Stimulated activated CD8-positive, alpha-beta memory T cell treated with anti-CD3 and anti-CD28 coated beads, Interleukin-2, amount 100 ng/mL, for 48 hours (primary cell): ENCODE measurements around the gene SUSD4.
"Not testable (repeated sequence)": the region's sequence is repeated elsewhere in the genome, so short reads cannot be mapped to it uniquely, and the experiment has no call there.

Experiments used
- DNase-seq, 2 donors: peaks; one replicate each; pipeline ENCODE4 v3.0.0-alpha.2; 2020; ENCODE audit warnings: low read depth in 2 of 2

The SUSD4 gene

DNA sequence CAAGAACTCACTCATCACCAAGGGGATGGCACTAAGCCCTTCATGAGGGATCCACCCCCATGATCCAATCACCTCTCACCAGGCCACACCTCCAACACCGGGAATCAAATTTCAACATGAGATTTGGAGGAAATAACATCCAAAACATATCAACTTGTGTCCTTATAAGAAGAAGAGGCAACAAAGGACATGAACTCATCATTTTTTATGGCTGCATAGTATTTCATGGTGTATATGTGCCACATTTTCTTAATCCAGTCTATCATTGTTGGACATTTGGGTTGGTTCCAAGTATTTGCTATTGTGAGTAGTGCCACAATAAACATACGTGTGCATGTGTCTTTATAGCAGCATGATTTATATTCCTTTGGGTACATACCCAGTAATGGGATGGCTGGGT lies 112.6 kb downstream of the SUSD4 start:
- DNase-seq = not testable (repeated sequence)

DNA sequence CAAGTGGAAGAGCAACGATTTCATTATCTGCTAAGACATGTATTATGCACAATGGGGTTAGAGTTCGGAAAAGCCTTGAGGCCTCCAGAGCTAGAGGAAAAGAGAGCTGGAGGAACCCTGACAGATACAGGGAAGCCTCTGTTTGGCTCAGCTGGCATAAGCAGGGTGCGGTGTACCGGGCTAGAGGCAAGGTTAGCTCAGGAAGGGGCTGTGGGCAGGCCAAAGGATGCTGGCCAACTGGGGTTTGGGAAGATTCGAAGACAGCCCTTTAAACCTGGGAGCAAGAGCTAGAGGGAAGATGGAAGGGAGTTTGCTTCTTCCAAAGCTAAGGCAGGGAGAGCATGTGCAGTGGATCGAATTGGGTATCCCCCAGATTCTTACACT lies 113.4 kb downstream of the SUSD4 start:
- DNase-seq = no peak

DNA sequence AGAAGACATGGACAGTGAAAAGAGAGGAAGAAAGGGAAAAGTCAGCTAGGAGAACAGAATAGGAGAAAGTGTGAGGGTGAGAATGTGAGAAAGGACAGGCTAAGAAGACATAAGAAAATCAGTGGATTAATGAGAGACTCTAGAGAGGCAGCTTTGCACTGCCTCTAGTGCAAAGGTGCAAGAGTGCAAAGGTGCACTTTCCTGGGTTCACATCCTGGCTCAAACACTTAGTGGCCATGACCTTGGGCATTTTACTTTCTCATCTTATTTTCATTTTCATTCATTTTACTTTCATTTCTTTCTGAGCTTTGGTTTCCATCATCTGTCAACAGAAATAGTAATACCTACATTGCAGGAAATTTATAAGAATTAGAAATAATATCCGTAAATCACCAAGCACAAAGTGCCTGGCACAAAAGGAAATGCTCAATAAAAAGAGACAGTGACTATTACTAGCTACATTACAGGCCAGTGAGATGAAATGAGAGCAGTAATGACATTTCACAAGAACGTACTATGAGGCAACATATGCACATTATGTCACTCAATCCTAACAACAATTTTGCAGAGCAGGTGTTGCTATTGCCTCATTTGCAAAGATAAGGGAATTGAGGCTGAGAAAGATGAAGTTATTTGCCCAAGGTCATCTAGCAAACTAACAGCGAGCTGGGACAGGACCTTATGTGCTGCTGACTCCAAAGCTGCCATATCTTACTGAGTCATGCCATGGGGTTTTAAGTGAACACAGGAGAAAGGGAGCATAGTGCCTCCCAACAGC lies 113.9 kb downstream of the SUSD4 start:
- DNase-seq = no peak

DNA sequence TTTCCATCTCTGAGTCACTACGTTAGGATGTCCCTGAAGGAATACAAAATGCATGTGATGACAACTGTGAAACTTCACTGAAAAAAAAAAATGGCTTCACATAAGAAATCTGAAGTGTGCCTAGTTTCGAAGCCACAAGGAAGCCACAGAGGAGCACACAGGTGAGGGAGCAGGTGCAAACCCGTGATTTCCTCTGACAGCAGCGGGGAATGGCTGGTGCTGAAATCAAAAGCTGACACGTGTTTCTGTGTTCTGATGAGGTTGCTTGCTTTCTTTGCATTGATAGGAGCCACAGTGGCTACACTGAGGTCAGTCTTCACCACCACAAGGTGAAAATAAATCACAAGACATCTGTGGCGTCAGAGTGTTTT lies 115.2 kb downstream of the SUSD4 start:
- DNase-seq = no peak

DNA sequence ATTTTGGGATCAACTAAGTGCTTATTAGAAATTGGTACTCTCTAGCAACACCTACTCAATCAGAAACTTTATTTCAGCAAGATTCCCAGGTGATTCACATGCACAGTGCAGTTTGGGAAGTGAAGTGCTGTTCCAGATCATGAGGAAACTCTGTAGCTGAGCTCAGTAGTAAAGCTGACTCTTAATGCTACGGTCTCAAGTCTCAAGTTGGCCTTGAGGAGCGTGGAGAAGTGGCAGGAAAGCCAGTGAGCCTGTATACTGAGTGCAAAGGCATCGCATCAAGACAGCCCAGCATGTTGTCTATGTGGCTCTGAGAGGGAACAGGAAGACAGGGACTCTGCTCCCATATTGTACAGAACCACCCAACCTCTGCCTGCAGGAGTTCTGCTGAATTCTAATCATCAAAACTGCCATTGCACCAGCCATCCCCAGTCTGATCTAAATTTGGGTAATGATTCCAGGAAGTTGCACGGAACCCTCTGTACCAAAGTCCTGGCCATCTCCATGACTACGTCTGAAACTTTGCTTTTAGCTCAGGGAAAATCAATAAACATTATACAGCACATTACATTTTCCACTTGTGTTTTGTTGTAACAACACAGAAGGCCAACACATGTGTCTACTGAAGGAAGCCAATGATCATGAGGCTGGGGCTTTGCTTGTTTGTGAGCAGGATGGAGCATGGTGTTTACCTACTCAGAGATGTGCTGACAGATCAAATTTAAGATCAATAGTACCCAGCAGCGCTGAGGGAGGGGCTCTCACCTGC lies 115.8 kb downstream of the SUSD4 start:
- no peak for DNase-seq

DNA sequence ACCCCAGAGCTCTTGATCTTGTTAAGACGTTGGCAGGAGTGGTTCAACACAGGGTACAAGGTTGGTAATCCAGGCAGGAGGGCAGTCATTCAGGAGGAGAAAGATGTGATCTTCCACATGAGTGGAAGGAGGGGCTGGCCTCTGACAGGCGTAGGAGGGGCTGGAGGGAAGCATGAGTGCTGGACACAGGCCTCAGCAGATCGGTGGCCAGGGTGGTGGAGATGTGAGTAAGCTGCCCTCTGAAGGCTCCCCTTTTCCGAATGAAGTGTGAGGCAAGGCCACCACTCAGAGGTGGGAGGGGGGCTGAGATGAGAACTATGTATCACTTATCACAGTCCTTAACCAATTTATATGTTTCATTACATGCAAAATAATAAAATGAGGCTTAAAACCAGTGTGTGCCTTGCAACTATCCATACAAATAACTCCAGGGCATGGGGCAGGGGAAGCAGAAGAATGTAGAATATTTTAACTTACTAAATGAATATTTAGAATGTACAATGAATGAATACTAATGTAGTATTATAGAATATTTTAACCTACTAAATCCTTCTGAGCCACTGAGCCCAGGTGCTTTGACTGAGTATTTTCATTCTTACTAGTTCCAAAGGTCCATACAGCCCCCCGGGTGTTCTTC lies 117.4 kb downstream of the SUSD4 start:
- DNase-seq = no peak

DNA sequence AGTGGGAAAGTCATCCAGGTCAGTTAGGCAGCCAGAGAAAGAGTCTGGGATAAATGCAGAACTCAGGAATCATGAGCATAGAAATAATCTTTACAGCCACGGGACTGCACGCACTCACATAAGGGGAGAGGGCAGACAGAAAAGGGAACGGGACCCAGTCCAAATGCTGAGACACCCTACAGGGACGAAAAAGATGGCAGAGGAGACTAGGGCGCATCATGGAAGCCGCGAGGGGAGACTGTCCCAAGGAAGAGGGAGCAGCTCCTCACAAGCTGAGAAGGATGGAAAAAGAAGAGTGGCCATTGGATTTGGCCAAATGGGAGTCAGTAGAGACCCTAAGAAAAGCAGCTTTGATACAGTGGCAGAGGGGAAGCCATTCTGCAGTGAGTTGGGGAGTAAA lies 118.0 kb downstream of the SUSD4 start:
- no peak for DNase-seq

DNA sequence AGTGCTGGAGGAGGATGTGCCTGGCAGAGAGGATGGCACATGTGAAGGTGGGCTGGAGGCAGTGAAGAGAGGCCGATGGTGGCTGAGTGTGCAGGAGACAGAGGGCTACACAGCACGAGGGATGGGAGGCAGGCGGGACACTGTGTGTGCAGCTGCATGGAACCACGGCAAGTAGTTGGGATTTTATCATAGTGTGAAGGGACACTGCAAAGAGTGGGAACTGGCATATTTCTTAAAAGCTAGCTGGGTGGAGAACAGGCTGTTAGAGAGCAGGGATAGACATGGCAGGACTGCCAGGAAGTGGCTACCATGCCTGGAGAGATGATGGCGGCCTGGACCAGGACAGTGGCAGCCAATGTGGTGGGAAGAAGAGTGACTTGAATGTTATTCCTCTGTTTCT lies 118.6 kb downstream of the SUSD4 start:
- no peak for DNase-seq

DNA sequence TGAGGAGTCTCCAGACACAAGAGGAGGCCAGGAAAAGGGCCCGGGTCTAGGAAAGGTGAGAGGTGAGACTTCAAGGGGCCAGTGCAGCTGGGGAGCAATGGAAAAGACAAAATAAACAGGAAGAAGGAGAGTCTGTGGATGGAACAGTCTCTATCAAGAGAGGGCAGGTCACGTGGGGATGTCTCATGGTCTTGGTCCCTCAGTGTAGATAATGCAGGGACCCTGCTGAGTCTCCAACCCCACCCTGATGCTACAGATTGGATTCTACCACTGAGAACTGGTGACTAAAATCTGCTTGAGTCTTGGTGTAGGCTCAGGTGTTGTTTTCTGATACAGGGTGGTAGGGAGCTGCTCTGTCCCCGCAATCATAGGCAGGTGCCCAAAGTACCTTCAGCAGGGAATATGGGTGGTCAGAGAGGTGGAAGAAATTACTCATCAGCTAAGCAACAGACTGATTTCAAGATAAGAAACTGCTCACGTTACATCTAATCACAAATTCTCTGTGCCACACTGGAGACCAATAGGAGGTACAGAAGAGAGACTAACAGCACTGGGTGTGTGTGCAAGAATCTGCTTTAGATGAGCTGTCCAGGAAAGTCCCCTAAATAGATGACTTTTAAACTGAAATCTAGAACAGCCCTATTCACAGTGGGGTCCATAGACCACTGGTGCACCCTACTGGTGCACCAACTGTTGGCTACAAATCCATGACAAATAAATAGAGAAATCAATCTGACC lies 119.4 kb downstream of the SUSD4 start:
- DNase-seq = peak in 1 of 2 donors; percentile 5

DNA sequence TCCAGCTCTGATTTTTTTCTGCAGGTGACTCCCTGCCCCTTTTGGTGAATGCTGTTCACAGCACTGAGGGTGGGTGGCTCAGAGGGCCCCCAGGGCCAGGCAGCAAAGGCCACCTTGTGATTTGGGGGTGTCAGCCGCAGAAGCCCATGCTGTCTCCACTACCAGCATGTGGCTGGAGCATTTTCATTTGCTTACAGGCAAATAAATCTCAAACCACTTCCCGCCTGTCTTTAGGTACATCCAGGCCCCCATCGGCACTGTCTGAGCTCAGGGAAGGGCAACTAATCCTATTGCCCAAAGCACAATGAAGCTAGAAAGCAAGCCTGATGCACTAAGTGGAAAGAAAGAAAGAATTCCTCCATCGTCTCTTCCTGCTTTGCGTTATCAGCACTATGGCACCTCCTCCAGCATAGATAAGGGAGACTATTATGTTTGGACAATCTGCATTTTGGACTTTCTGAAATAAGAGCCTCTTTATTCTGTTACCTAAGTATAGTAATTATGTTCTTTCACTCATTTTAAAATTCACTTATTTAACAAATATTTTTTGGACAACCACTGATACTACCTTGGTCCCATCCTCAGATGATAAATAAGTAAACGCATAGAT lies 120.4 kb downstream of the SUSD4 start:
- DNase-seq = no peak

DNA sequence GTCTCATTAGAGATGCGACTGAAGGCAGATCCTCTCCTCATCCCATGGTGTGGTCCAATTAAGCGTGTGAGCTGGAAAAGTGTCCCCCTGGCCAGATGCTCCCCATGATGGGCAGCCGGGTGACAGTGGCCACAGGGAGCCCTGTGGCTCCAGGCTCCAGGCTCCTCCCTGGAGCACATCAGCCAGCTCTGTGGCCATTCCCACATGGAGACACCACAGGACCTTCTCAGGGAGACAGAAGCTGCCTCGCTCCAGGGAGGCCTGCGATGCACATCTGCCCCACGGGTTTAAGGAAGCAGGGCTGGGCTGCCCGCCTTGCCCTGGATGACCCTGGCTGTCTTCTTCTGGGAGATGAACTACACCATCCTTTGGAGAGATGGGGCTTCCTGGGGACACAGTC lies 121.0 kb downstream of the SUSD4 start:
- DNase-seq = no peak

DNA sequence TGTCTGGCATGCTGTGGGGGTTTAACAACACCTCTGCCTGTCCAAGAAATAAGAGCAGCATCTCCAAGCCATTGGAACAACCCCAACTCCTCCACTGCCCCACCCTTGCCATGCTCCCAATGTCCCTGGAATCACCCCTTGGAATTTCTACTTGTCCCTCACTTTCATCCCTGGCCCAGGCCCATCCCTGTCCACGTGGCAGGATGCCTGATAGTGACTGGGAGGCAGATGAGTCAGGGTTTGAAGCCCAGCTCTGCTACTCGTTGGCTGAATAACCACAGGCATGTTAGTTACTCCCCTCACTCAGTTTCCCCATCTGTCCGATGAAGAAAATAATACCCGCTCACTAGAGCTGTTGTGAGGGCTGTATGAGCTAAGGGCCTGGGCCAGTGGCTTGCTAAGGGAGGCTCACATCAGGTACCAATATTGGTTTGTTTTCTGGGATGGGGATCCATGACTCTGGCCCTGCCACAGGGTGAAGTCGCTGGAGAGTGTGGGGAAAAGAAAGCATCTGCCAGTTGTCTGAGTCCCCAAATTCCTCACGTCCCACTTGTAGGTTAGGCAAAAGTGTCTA lies 121.5 kb downstream of the SUSD4 start:
- no peak for DNase-seq

DNA sequence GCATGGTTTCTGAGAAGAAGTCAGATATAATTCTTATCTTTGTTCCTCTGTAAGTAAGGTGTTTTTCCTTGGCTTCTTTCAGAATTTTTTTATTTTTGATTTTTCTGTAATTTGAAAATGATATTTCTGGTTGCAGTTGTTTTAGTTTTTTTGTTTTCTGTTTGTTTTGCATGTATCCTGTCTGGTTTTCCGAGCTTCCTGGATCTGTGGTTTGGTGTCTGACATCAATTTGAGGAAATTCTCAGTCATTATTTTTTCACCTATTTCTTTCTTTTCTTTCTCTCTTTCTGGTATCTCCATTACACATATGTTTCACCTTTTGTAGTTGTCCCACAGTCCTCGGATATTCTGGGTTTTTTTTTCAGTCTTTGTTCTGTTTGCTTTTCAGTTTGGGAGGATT lies 123.9 kb downstream of the SUSD4 start:
- DNase-seq = no peak

DNA sequence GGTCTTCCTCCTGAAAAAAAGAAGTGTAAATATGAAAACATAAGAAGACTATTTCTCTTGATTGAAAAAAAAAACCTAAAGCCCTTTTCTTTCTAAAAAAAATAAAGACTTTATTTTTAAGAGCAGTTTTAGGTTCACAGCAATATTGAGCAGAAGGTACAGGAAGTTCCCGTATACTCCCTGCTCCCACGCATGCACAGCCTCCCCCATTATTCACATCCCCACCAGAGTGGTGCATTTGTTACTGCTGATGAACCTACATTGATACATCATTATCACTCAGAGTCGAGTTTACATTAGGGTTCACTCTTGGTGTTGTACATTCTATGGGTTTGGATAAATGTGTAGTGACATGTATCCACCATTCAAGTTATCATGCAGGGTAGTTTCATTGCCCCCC lies 128.9 kb downstream of the SUSD4 start:
- DNase-seq = no peak

DNA sequence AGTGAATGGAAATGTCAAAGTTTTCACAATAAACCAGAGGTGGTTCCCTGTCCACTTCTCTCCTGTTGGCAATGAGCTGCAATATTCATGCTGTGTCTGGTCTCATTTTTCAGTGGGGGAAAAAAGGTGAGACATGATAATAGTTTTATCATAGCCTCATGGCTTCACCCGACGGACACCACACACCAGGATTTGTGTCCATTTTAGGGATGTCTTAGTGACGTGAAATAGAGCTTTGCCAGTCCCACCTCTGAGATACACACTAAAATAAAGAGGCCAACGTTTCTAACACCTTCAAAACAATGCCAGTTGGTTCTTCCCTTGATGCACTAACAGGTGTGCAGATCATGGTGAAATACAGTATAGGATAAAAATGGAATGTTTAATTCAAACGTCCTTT lies 129.4 kb downstream of the SUSD4 start:
- no peak for DNase-seq

DNA sequence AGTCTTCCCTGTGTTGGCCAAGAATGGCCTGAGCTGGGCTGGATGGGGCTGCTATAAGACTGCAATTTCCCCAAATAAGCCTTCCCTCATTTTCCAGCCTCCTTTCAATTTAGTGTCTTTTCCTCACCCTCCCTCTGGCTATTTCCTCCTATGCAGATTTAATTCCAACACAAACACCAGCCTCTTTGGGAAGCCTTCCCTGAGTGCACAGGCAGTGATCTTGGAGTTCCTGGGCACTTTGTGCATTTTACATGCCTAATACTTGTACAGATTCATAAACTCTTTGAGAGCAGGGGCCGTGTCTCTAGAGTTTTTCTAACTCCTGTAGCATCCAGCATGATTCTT lies 129.8 kb downstream of the SUSD4 start:
- no peak for DNase-seq

DNA sequence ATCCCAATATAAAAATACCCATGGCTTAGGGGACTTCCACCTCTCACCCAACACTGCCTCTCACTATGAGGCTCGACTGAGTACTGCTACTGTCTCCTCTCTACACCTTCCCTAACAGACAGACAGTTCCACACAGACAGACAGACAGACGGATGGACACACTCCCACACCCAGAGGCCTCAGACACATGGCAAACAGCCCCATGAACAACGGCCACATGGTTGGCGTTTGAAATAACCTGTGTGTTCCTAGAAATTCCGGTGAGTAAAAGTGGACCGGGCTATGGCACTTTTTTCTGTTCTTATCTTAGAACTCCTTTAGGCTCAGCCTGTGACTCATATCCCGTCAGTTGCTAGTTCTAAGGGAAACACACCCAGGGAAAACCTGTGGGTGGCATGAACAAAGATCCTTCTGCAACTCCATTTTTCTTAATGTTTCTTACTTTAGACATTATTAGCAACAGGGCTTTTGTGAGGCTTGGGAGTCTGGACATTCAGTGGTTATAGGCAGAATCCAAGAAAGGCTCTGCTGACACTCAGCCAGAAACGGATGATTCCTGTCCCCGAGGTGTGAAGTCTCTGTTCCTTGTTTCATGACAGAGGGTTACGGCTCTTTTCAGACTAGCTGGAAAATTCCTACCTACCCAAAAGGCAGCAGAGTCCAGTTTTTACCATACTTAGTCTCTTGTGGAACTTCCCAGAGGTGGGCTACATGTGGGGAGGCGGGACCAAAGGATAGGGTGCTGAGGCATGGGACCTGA lies 130.4 kb downstream of the SUSD4 start:
- no peak for DNase-seq

DNA sequence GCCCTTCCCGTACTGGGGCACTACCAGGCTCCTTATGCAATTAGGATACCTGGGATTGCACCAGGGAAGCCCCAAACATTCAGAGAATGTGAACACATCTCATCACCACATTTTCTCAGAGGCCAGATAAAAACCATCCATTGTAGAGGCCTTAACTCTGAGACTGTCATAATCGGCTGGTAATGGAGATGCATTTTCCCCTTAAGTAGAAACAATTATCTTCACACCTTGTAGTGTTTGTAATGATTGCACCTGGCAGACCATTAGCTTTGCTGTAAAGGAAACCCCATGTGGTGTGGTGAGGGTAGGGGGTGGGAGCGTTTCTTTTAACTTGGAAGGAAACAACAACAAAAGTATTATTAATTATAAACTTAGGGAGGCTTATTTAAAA lies 131.0 kb downstream of the SUSD4 start:
- no peak for DNase-seq

DNA sequence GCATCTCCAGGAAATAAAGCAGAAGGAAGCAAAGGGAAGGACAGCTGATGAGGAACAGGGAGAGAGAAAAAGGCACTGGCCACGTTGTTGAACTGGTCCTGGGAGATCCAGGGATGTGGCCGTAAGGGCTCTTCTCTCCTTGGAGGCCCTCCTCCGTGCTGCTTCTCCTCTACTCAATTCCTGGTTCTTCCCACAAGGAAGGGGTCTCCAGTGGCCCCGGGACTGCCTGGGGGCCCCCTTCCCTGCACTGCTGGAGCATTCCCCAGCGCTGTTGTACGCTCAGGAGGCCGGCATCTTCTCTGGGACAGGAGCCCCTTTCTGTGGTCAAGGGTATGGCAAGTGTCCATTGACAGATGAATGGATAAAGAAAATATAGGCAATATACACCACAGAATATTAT lies 132.4 kb downstream of the SUSD4 start:
- DNase-seq = no peak

DNA sequence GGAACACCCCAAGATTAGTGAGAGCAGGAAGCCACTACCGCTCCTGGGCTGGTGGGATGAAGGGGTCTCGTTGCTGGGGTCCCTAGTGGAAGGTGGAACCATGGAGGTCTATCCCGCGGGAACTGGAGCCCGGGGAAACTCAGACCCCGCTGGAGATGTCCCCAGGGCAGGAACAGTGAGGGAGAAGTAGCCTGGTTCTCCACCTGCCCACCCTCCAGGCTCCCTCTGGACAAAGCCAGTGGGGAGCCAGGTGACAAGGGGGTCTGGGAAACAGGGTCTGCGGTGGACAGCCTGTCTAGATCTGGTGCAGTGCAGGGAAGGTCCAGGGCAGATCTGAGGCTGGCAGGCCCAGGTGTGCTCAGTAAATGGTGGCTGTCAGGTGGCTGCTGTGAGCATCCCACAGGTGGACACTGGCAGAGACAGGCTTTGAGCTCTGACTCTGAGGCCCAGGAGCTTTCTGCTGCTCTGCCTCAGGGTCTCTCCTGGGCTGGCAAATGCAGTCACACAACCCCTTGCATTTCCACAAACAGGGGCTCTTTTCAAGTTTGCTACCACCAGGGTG lies 132.9 kb downstream of the SUSD4 start:
- DNase-seq = no peak
